Prostate gland (tissue), 2 donors: ENCODE data around the gene CTIF. TPM values are rescaled to one million over a fixed set of nuclear protein-coding genes. Genes with fewer than 3 reads are reported as not detected.

Experiments
- DNase-seq: peaks from one replicate; pipeline ENCODE4 v3.0.0-alpha.2; 2019; ENCODE audit warnings: low spot score
- H3K27ac ChIP-seq, 2 donors: fragments of 200-600 bp; sonication (generic); 2 replicates each; pipeline ENCODE4 v1.5.1; 2017 to 2019
- H3K27me3 ChIP-seq: fragments of 200-600 bp; sonication (generic); replicated peaks from 2 replicates; pipeline ENCODE4 v1.5.1; 2019; ENCODE audit not compliant: insufficient read depth
- H3K36me3 ChIP-seq, 2 donors: fragments of 200-600 bp; sonication (generic); 1 replicate in 1 of 2; 2 replicates in 1 of 2; pipeline versions ENCODE4 v1.5.1 to v1.8.1; 2017 to 2019
- H3K4me1 ChIP-seq: fragments of 200-600 bp; sonication (generic); replicated peaks from 2 replicates; pipeline ENCODE4 v1.5.1; 2019
- H3K4me3 ChIP-seq, 2 donors: fragments of 200-600 bp; sonication (generic); 2 replicates each; pipeline ENCODE4 v1.5.1; 2017 to 2019
- H3K9me3 ChIP-seq: fragments of 200-600 bp; sonication (generic); 2 replicates; pipeline ENCODE4 v1.5.1; 2017
- CTCF ChIP-seq, 4 experiments: fragments of 200-600 bp in 2 of 4; fragments of 450-650 bp in 2 of 4; sonication (generic) in 2 of 4; IDR thresholded peaks; 1 replicate in 3 of 4; 2 replicates in 1 of 4; pipeline ENCODE4 v1.5.1; 2016 to 2019; ENCODE audit warnings: antibody characterized with exemption in 4 of 4, mild to moderate bottlenecking in 2 of 4, moderate library complexity in 2 of 4
- POLR2A ChIP-seq: fragments of 450-650 bp; IDR thresholded peaks from one replicate; pipeline ENCODE4 v1.6.1; 2016; ENCODE audit warnings: antibody characterized with exemption, mild to moderate bottlenecking
- POLR2AphosphoS5 ChIP-seq: sonication (generic); formaldehyde crosslinking; IDR thresholded peaks from one replicate; pipeline ENCODE4 v1.6.1; 2017; ENCODE audit warnings: antibody characterized with exemption
- WGBS: methylation state at CpG from one replicate; pipeline ENCODE4 v1.1.5; 2018; 5-methylcytosine and 5-hydroxymethylcytosine counted together
- intact Hi-C: fragments of 100-400 bp; cut with DNase I; formaldehyde crosslinking; loops from one replicate; pipeline ENCODE4 v1.14.2; 2022
- total RNA-seq, 2 donors: library from RNA; depleted of rRNA; stranded (reverse); fragments of >200 nt; gene quantifications; one replicate each; pipeline ENCODE4 v1.1.0, GENCODE V29; 2016

The CTIF gene
- total RNA-seq, 2 donors from 2014 or later: 8.1 to 57.9 TPM

- 87% methylated on average over 11 of the region's 11 CpGs for WGBS
- DNase-seq: no peak
- intact Hi-C loops: no loop called here
- no peak for TF ChIP-seq POLR2A
- TF ChIP-seq CTCF (IDR thresholded peaks at IDR 0.05): no peak
- TF ChIP-seq POLR2AphosphoS5: no peak
- no peaks in the 10 kb centered on the region for H3K27me3 ChIP-seq
- no peaks in the 10 kb centered on the region for H3K9me3 ChIP-seq
- no peaks in the 10 kb centered on the region for H3K36me3 ChIP-seq
- no peak overlapping the region for H3K4me3 ChIP-seq
- no peak overlapping the region for H3K27ac ChIP-seq
- no peaks in the 10 kb centered on the region for H3K4me1 ChIP-seq
These were observed 211.8 kb downstream of the CTIF start for GRCh38 chr18:48750485-48751175.

DNA sequence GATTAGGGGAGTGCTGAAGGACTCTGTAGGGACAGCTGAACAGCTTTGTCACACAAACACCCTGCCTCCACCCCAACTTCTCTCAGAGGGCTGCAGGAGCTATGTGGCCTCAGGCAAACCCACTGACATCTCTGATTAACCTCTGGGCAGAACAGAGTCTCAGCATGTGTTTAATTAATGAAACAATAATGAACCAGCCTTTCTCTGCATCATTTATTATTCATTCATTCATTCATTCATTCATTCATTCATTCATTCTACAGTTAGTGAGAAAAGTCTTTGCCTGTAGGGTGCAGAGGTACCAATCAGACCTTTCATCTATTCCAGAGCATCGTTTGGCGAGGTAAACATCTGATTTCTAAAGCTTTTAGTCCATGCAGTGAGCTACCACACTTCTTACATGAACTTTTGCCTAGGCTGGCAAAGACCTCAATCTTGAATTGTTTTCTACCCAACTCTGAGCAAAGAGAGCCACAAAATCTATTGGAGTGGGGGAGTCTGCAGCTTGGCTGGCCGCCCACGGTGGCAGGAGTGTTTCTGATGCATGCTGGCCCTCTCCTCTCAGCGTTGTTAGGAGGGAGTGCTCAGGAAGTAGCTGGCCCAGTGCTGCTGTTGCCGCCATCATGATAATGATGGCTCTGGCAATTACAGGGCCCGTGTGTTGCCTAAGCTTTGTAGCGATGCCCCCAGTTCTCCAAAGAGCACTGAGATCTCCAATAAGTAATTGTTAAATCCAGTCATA is 213.1 kb downstream of the CTIF start:
- Histone ChIP-seq H3K27ac (no peak overlapping the region), H3K4me3 (no peak overlapping the region), H3K4me1 (no peaks in the 10 kb centered on the region), H3K27me3 (no peaks in the 10 kb centered on the region), H3K36me3 (no peaks in the 10 kb centered on the region), H3K9me3 (no peaks in the 10 kb centered on the region)
- intact Hi-C loops: no loop called here
- WGBS: 75% methylated on average over 8 of the region's 8 CpGs
- no peak for DNase-seq
- TF ChIP-seq POLR2AphosphoS5 (no peak), POLR2A (no peak)

DNA sequence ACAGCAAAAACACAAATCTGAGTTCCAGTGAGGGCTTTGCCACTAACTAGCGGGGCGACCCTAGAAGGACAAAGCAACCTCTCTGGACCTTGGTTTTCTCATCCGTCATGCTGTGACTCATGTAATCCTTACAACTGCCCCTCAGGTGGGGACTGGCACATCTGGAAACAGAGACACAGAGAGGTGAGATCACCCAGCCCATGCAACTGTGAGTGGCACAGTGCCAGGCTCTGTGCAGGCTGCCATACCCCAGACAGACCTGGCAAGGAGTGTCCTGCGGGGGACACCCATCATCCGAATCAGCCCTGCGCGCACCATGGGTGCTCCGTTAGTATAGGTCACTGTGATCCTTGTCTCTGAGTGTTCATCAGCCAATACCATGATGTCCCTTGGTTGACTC is 213.6 kb downstream of the CTIF start:
- 98% methylated on average over 7 of the region's 8 CpGs for WGBS
- H3K4me3 ChIP-seq: no peak overlapping the region
- intact Hi-C loops: no loop called here
- no peaks in the 10 kb centered on the region for H3K4me1 ChIP-seq
- no peak overlapping the region for H3K27ac ChIP-seq
- no peaks in the 10 kb centered on the region for H3K9me3 ChIP-seq
- H3K27me3 ChIP-seq: no peaks in the 10 kb centered on the region
- no peaks in the 10 kb centered on the region for H3K36me3 ChIP-seq
- no peak for DNase-seq
- TF ChIP-seq POLR2A: no peak
- no peak for TF ChIP-seq CTCF (IDR thresholded peaks at IDR 0.05)
- no peak for TF ChIP-seq POLR2AphosphoS5

- Histone ChIP-seq H3K4me1 (no peaks in the 10 kb centered on the region), H3K27ac (no peak overlapping the region)
- no peak for TF ChIP-seq POLR2A
- no peak for TF ChIP-seq CTCF (IDR thresholded peaks at IDR 0.05)
- no peak for TF ChIP-seq POLR2AphosphoS5
These were observed 214.1 kb downstream of the CTIF start for GRCh38 chr18:48752928-48753327.

GRCh38 chr18:48753691-48754090 is 214.9 kb downstream of the CTIF start:
- no peaks in the 10 kb centered on the region for H3K27me3 ChIP-seq
- H3K27ac ChIP-seq: no peak overlapping the region
- no peak overlapping the region for H3K4me3 ChIP-seq
- no peaks in the 10 kb centered on the region for H3K36me3 ChIP-seq
- no peaks in the 10 kb centered on the region for H3K4me1 ChIP-seq
- no peak for DNase-seq
- TF ChIP-seq POLR2A (no peak), CTCF (IDR thresholded peaks at IDR 0.05) (no peak), POLR2AphosphoS5 (no peak)
- 90% methylated on average over 11 of the region's 11 CpGs for WGBS
- intact Hi-C loops: no loop called here
- H3K9me3 ChIP-seq: no peaks in the 10 kb centered on the region

More at GRCh38 chr18:48752928-48753327, 214.1 kb downstream of the CTIF start:
- H3K27me3 ChIP-seq: no peaks in the 10 kb centered on the region
- no peak for DNase-seq
- WGBS: 92% methylated on average over 8 of the region's 8 CpGs
- no peaks in the 10 kb centered on the region for H3K36me3 ChIP-seq
- H3K4me3 ChIP-seq: no peak overlapping the region
- intact Hi-C loops: no loop called here
- no peaks in the 10 kb centered on the region for H3K9me3 ChIP-seq
